AML-193 (cell line): ENCODE measurements around the gene SCG2.

ENCODE experiments used
- DNase-seq, 2 experiments: peaks; one replicate each; lab custom pipeline; 2025; lab: John Stamatoyannopoulos, UW

Gene SCG2

GRCh38 chr2:223601932-223602666, at the start of gene SCG2:
TSS of gene SCG2 (minus strand) at chr2:223602361. CDS start at chr2:223599282, 3,079 bp downstream.
- peak; percentile 19 to 38 for DNase-seq

GRCh38 chr2:223649554-223650533, 47.7 kb upstream of the SCG2 start:
- DNase-seq, result no peak

- no peak for DNase-seq
Observed at GRCh38 chr2:223648755-223649154, 46.6 kb upstream of the SCG2 start.

GRCh38 chr2:223647258-223647952, 45.2 kb upstream of the SCG2 start:
- DNase-seq, result no peak

- no peak for DNase-seq
Observed at GRCh38 chr2:223644136-223644535, 42.0 kb upstream of the SCG2 start.

GRCh38 chr2:223643309-223643708, 41.1 kb upstream of the SCG2 start:
- DNase-seq, result no peak

- DNase-seq, result peak; percentile 33 to 35
Observed at GRCh38 chr2:223642506-223642905, 40.3 kb upstream of the SCG2 start.

- DNase-seq, result no peak
Observed at GRCh38 chr2:223641082-223641481, 38.9 kb upstream of the SCG2 start.

- no peak for DNase-seq
Observed at GRCh38 chr2:223635080-223635479, 32.9 kb upstream of the SCG2 start.

GRCh38 chr2:223634238-223634637, 32.1 kb upstream of the SCG2 start:
- DNase-seq, result no peak

GRCh38 chr2:223633656-223634055, 31.5 kb upstream of the SCG2 start:
- DNase-seq, result no peak

- no peak for DNase-seq
Observed at GRCh38 chr2:223632826-223633225, 30.7 kb upstream of the SCG2 start.

GRCh38 chr2:223626716-223627115, 24.6 kb upstream of the SCG2 start:
- no peak for DNase-seq

- no peak for DNase-seq
Observed at GRCh38 chr2:223625652-223626051, 23.5 kb upstream of the SCG2 start.

- no peak for DNase-seq
Observed at GRCh38 chr2:223621901-223622300, 19.7 kb upstream of the SCG2 start.

- DNase-seq, result no peak
Observed at GRCh38 chr2:223619486-223620129, 17.4 kb upstream of the SCG2 start.

GRCh38 chr2:223618172-223619035, 16.2 kb upstream of the SCG2 start:
- no peak for DNase-seq

GRCh38 chr2:223614534-223614933, 12.4 kb upstream of the SCG2 start:
- no peak for DNase-seq

GRCh38 chr2:223613017-223613950, 11.1 kb upstream of the SCG2 start:
- no peak for DNase-seq

- no peak for DNase-seq
Observed at GRCh38 chr2:223612501-223612900, 10.3 kb upstream of the SCG2 start.
